GM12865 (cell line): ENCODE results near the gene ENPP4.

Source experiments
- DNase-seq: peaks from one replicate; pipeline ENCODE4 v3.0.0; 2010; ENCODE audit warnings: low read depth
- H3K4me3 ChIP-seq: 2 replicates; pipeline ENCODE4 v1.5.1; 2011; ENCODE audit warnings: mild to moderate bottlenecking, low read depth, low read length, control low read depth
- TF ChIP-seq, protein P1 (sequence below): IDR thresholded peaks from 2 replicates; pipeline ENCODE4 v1.5.1; 2011; ENCODE audit warnings: low read length, control low read depth, low read depth, inconsistent platforms; ENCODE audit not compliant: insufficient read depth; ENCODE audit errors: missing control alignments

The ENPP4 gene

DNA sequence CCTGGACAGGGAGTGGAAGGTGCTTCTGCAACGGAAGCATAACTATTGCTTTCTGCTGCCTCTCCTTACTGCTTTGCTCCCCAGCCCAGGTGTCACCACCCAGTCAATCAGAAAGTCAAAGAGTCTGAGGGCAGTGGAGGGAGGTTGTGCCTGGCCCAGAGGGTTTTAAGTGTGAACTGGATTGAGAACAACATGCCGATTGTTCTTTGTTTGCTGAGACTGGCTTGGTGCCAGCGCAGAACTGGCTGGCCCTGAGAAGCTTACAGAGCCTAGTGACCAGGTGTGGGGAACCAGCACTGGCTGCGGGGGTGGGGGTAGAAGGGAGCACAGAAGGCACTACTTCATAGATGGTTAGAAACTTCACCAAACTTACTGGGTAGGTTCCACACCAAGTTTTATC is 31.1 kb upstream of the ENPP4 start:
- TF ChIP-seq, protein P1, sequence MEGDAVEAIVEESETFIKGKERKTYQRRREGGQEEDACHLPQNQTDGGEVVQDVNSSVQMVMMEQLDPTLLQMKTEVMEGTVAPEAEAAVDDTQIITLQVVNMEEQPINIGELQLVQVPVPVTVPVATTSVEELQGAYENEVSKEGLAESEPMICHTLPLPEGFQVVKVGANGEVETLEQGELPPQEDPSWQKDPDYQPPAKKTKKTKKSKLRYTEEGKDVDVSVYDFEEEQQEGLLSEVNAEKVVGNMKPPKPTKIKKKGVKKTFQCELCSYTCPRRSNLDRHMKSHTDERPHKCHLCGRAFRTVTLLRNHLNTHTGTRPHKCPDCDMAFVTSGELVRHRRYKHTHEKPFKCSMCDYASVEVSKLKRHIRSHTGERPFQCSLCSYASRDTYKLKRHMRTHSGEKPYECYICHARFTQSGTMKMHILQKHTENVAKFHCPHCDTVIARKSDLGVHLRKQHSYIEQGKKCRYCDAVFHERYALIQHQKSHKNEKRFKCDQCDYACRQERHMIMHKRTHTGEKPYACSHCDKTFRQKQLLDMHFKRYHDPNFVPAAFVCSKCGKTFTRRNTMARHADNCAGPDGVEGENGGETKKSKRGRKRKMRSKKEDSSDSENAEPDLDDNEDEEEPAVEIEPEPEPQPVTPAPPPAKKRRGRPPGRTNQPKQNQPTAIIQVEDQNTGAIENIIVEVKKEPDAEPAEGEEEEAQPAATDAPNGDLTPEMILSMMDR: no peak
- no peak for DNase-seq
- no peak overlapping the region for H3K4me3 ChIP-seq

GRCh38 chr6:46099952-46100351 is 29.8 kb upstream of the ENPP4 start:
- TF ChIP-seq, protein P1: no peak
- no peak overlapping the region for H3K4me3 ChIP-seq
- DNase-seq: no peak

- no peak overlapping the region for H3K4me3 ChIP-seq
- TF ChIP-seq, protein P1: no peak
- DNase-seq: no peak
Observed at GRCh38 chr6:46102123-46102522, 27.7 kb upstream of the ENPP4 start.

DNA sequence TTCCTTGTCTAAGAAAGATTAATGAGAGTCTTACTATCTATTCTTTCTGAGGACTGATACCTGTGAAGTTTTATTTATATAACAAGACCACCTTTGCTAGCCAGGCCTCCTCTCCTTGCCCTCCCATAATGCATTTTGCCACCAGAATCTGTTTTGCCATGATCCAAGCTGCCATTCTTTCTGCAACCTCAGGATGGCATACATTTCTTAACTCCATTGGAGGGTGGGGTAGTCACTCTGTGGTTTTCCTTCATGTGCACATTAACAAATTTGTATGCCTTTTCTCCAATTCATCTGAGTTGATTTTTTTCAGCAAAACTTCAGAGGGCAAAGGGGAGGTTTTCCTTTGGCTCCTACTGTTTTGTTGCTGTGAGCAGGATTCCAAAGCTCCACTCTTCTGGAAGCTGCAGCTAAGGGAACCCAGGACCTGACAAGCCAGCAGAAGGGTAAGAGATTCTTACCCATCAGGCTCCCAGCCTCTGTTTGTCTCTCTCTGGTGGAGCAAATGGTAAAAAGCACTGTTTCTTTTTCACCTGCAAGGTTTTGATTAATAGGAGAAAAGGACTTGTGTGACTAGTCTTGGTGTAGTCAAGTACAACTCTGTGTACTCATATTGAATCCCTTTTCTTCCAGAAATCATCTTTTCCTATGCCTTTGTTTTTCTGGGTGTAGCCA is 26.2 kb upstream of the ENPP4 start:
- H3K4me3 ChIP-seq: no peak overlapping the region
- TF ChIP-seq, protein P1: no peak
- DNase-seq: no peak

DNA sequence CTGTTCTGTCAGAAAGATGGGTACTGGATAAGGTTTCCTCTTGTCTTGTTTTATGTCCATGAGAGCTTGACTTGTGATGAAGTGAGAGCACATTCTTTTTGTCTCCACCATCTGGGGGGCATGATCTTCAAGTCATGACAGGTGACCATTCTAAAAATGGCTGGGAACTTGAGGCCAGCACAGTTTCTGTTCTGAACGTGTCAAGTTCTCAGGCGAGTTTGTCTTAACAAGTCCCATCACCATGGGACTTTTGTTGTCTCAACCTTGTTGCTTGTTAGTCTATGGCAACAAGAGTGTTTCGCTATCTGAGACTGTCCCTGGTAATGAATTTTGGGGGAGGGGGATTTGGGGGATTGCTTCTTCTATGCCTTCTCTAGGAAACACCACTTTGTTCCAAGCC is 25.6 kb upstream of the ENPP4 start:
- TF ChIP-seq, protein P1: no peak
- DNase-seq: peak; percentile 74
- no peak overlapping the region for H3K4me3 ChIP-seq

GRCh38 chr6:46105568-46105967 is 24.2 kb upstream of the ENPP4 start:
- TF ChIP-seq, protein P1: no peak
- H3K4me3 ChIP-seq: no peak overlapping the region
- DNase-seq: no peak

- TF ChIP-seq, protein P1: no peak
- no peak for DNase-seq
- H3K4me3 ChIP-seq: no peak overlapping the region
Observed at GRCh38 chr6:46113370-46113769, 16.4 kb upstream of the ENPP4 start.
